HG02623 (cell line): ENCODE results near the gene BRPF3.
"Not testable (repeated sequence)": the region's sequence is repeated elsewhere in the genome, so short reads cannot be mapped to it uniquely, and the experiment has no call there.

ENCODE experiments used
- ATAC-seq: cut with Tn5 transposase; IDR thresholded peaks from one replicate; pipeline ENCODE4 v1.9.1; 2021; ENCODE audit warnings: moderate library complexity; ENCODE audit not compliant: unreplicated experiment

Gene BRPF3

GRCh38 chr6:36200154-36200891 lies 3.8 kb downstream of the BRPF3 start:
- ATAC-seq, result no peak

- no peak for ATAC-seq
Measured at GRCh38 chr6:36200998-36201596, 4.6 kb downstream of the BRPF3 start.

DNA sequence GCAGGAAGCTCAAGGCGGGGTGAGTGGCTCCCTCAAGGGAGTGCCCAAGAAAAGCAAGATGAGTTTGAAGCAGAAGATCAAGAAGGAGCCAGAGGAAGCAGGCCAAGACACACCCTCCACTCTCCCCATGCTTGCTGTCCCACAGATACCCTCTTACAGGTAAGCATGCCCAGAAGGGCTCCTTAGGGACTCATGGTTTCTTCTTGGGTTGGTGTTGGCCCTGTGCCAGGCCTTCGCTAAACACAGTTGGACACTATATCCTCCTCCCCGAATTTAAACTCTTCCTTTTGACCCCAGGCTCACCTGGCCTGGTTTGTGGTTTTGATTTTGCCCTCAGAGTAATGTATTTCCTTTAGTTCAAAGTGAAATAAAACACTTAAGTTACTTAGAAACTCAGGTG lies 5.1 kb downstream of the BRPF3 start:
- no peak for ATAC-seq

GRCh38 chr6:36202101-36202500 lies 5.6 kb downstream of the BRPF3 start:
- no peak for ATAC-seq

DNA sequence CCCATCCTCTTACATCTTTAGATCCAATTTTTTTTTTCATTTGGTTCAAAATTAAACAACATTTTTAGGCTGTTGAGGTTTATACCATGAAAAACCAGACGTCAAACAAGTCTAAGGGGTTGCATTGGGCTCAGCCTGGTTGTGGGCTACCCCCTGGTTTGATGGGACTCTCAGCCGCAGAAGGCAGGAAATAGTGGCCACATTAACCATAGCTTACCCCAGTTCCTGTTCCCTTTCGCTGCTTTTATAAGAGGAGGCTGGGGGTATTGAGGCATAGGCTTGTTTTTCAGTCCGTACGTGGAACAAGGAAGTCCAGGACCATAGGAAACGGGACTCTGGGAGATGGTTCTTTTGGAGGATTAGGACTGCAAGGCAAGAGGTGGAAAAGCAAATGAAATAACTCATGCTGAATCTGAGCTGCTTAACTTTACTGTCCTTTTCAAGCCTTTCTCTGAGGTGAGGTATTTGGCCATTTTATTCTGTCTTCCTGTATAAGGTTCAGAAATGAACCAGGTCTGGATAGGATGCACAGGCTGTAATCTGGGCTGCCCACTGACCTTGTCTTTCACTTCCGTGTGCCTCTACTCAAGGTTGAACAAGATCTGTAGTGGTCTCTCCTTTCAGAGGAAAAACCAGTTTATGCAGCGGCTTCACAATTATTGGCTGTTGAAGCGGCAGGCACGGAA lies 7.7 kb downstream of the BRPF3 start:
- ATAC-seq, result no peak

DNA sequence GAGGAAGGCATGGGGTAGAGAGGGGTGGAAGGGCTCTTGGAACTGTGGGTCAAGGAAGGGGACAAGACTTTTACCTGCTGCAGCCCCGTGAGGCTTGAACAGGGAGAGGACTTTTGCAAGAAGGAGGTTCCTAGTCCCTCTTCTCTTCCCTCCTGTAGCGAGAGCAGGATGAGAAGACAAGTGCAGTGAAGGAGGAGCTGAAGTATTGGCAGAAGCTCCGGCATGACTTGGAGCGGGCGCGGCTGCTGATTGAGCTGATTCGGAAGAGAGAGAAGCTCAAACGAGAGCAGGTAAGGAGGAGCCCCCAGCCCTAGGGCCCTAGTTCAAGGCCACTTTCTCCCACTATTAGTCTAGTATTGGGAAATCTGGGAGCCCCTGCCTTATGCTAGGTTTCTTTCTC lies 10.6 kb downstream of the BRPF3 start:
- no peak for ATAC-seq

GRCh38 chr6:36209606-36210005 lies 13.1 kb downstream of the BRPF3 start:
- ATAC-seq, result no peak

- ATAC-seq, result no peak
Measured at GRCh38 chr6:36210182-36210581, 13.6 kb downstream of the BRPF3 start.

DNA sequence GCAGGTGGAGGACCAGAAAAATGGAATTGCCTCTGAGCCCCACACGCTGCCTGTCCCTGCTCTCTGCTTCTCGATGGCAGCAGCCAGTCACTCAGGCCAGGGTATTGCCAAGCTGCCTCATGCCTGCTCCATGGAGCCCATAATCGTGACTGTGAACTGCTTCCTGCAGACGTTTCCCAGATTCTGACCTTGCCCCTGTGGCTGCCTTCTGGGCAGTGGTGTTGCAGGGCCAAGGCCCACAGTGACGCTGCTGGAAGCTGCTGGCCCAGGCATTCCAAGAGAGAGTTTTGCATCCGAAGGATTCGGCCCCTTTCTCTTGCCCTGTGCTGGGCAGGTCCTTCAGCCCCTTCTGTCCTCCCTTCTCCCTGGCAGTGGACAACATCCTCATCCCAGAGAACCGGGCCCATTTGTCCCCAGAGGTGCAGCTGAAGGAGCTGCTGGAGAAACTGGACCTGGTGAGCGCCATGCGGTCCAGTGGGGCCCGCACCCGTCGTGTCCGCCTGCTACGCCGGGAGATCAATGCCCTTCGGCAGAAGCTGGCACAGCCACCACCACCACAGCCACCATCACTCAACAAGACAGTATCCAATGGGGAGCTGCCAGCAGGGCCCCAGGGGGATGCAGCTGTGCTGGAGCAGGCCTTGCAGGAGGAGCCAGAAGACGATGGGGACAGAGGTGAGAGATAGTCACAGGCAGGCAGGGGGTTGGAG lies 14.5 kb downstream of the BRPF3 start:
- no peak for ATAC-seq

GRCh38 chr6:36216559-36216958 lies 20.0 kb downstream of the BRPF3 start:
- no peak for ATAC-seq

- no peak for ATAC-seq
Measured at GRCh38 chr6:36217188-36217587, 20.6 kb downstream of the BRPF3 start.

DNA sequence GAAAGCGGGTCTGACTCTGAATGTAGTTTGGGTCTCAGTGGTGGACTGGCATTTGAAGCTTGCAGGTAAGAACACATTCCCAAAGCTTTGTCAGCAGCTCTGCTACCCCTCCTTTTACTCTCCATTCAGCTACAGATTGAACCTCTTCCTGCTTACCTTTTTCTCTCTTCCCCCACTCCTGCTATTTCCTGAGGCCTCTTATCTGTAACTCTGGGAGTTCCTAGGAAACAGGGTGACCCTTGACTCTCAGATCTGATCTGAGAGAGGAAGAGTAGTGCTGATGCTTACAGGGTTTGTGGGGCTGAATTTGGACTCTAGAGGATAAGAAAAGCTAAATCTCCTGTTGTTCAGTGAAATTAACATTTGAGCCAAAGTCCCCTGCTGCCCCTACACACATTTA lies 21.4 kb downstream of the BRPF3 start:
- no peak for ATAC-seq

GRCh38 chr6:36218516-36218915 lies 22.0 kb downstream of the BRPF3 start:
- not testable (repeated sequence) for ATAC-seq

- no peak for ATAC-seq
Measured at GRCh38 chr6:36219081-36219480, 22.5 kb downstream of the BRPF3 start.

GRCh38 chr6:36220226-36220625 lies 23.7 kb downstream of the BRPF3 start:
- no peak for ATAC-seq

- ATAC-seq, result no peak
Measured at GRCh38 chr6:36221674-36222073, 25.1 kb downstream of the BRPF3 start.

DNA sequence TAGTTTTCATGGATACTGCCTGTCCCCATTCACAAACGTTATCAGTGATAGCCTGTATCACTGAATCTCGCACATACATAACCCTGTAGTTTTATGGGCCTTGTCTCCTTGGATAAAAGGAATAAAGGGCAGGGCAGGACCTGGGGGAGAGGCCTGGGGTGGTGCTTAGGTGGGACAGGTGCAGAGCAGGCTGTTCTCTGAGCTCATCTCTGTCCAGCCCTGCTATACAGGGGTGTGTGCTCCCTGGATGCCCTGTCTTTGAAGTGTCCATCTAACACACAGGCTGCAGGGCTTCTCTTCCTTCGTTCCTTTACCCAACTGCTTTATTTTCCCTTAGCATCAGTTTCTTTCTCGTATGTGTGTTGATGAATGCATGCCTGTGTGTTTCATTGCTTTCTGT lies 26.4 kb downstream of the BRPF3 start:
- no peak for ATAC-seq

- ATAC-seq, result no peak
Measured at GRCh38 chr6:36223706-36224105, 27.2 kb downstream of the BRPF3 start.

DNA sequence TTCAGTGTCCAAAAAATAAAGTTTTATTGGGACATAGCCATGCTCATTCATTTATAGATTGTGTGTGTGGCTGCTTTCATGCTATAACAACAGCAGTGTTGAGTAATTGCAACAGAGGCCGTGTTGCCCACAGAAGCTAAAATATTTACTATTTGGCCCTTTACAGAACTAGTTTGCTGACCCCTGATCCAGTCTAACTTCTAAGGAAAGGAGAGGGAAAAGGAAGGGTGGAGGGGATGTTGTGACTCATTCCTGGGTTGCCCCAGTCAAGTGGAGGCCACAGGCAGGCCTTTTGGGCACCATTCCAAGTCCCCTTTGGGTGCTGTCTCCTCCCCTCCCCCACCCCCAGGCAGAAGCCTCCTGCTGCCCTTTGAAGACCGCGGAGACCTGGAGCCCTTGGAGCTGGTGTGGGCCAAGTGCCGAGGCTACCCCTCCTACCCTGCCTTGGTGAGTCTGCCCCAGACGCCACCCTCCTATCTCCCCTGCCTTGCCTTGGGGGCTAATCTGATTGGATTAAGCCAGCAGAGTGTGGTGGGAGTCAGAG lies 28.4 kb downstream of the BRPF3 start:
- no peak for ATAC-seq

DNA sequence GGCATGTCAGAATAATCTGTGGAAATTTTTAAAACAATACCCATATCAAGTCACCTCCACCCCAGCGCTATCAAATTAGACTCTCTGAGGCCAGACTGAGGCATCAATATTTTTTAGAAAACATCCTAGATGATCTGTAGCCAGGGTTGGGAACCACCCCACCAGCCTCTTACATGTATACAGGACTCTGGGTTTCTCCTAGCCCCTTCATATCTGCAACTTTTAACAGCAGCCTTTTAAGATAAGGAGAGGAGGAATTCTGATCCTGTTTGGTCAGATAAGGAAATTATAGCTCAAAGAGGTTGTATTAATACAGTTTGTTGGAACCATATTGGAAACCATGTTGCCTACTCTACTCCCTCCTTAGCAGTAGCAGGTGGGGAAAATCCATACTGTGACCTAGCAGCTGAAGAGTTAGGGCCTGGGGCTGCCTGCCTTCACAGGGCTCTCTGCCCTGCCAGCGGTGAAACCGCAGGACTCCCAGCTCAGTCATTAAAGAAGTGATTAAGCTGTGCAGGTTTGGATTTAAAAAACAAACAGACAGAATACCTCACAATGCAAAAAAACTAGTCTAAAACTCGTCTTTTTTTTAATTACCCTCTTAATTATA lies 30.0 kb downstream of the BRPF3 start:
- ATAC-seq, result no peak
